GM12878 (cell line): ENCODE measurements around the gene CALHM3. TPM values are rescaled to one million over a fixed set of nuclear protein-coding genes. Genes with fewer than 3 reads are reported as not detected.
A peak's percentile ranks its signal among the peaks of the same experiment; 100 is the strongest.

Experiments
- ATAC-seq: fragments of 200-7000 bp; cut with Tn5 transposase; 3 replicates; pipeline ENCODE4 v1.9.1; 2020; ENCODE audit warnings: mild to moderate bottlenecking, moderate library complexity
- BruUV-seq: library from RNA; stranded (reverse); fragments of 400-500 nt; replicated peaks from 2 replicates; lab custom pipeline; 2021; lab: Mats Ljungman, UMichigan
- CTCF ChIA-PET: fragments of 300-600 bp; sonication (Branson Sonifier 250); formaldehyde crosslinking; extraction: SDS; loops from one replicate; lab custom pipeline; 2021; ENCODE audit warnings: inconsistent platforms; lab: Yijun Ruan, JAX
- POLR2A ChIA-PET: fragments of 350-600 bp; formaldehyde crosslinking; extraction: SDS; loops from one replicate; lab custom pipeline; 2021; ENCODE audit warnings: inconsistent platforms; lab: Charles Lee
- RAD21 ChIA-PET: fragments of 300-600 bp; sonication (Branson Sonifier 250); formaldehyde crosslinking; loops from one replicate; lab custom pipeline; 2023; ENCODE audit warnings: antibody characterized with exemption; ENCODE audit not compliant: unreplicated experiment; lab: Charles Lee
- SMC1A ChIA-PET: fragments of 300-600 bp; sonication (Branson Sonifier 250); formaldehyde crosslinking; loops from one replicate; lab custom pipeline; 2023; ENCODE audit not compliant: unreplicated experiment, uncharacterized antibody; lab: Charles Lee
- DNase-seq: peaks from one replicate; pipeline ENCODE4 v3.0.0-alpha.2; 2011; ENCODE audit warnings: low read depth, low spot score
- FAIRE-seq: peaks from 3 replicates; lab custom pipeline; 2011; peaks lifted over from hg19 to GRCh38; lab: Jason Lieb, UNC
- H2AFZ ChIP-seq: 2 replicates; pipeline ENCODE4 v1.6.0; 2011; ENCODE audit warnings: low read depth, low read length, control low read depth; ENCODE audit not compliant: control insufficient read depth
- H3K27ac ChIP-seq: 2 replicates; pipeline ENCODE4 v1.5.1; 2011; ENCODE audit warnings: control low read depth; ENCODE audit not compliant: control insufficient read depth, insufficient read depth
- H3K27me3 ChIP-seq, 2 experiments: replicated peaks in 1 of 2; 2 replicates each; pipeline versions ENCODE4 v1.6.0 to v1.6.1; 2011; ENCODE audit warnings: low read length in 1 of 2; ENCODE audit not compliant: control insufficient read depth in 2 of 2, insufficient read depth in 2 of 2
- H3K36me3 ChIP-seq, 2 experiments: 2 replicates each; pipeline ENCODE4 v1.5.1; 2011; ENCODE audit warnings: low read length in 1 of 2; ENCODE audit not compliant: control insufficient read depth in 2 of 2, insufficient read depth in 2 of 2
- H3K4me1 ChIP-seq: 2 replicates; pipeline ENCODE4 v1.6.1; 2011; ENCODE audit warnings: mild to moderate bottlenecking, low read length, moderate library complexity, mixed read lengths; ENCODE audit not compliant: control insufficient read depth, insufficient read depth
- H3K4me2 ChIP-seq: 2 replicates; pipeline ENCODE4 v1.6.0; 2011; ENCODE audit warnings: control low read depth; ENCODE audit not compliant: control insufficient read depth, insufficient read depth
- H3K4me3 ChIP-seq: fragments of 200-600 bp; sonication (generic); 2 replicates; pipeline ENCODE4 v1.5.1; 2016
- H3K79me2 ChIP-seq: 2 replicates; pipeline ENCODE4 v1.6.0; 2011; ENCODE audit warnings: low read length; ENCODE audit not compliant: control insufficient read depth, insufficient read depth
- H3K9ac ChIP-seq: 2 replicates; pipeline ENCODE4 v1.8.0; 2011; ENCODE audit warnings: low read length, control low read depth, mixed read lengths; ENCODE audit not compliant: control insufficient read depth, insufficient read depth
- H3K9me3 ChIP-seq: replicated peaks from 3 replicates; pipeline ENCODE4 v1.5.1; 2011; ENCODE audit warnings: mild to moderate bottlenecking, low read length; ENCODE audit not compliant: control insufficient read depth, insufficient read depth
- H4K20me1 ChIP-seq: 2 replicates; pipeline ENCODE4 v1.6.0; 2011; ENCODE audit not compliant: control insufficient read depth, insufficient read depth
- BCL3 ChIP-seq: IDR thresholded peaks from 2 replicates; pipeline ENCODE4 v1.6.1; 2011; ENCODE audit warnings: borderline replicate concordance, low read depth, mild to moderate bottlenecking, moderate library complexity, low read length; ENCODE audit not compliant: insufficient read depth, poor library complexity, severe bottlenecking
- CUX1 ChIP-seq: IDR thresholded peaks from 2 replicates; pipeline ENCODE4 v1.6.1; 2012; ENCODE audit warnings: improper control_type of control experiment, low read depth, low read length; ENCODE audit not compliant: insufficient replicate concordance
- E2F8 ChIP-seq: fragments of 450-650 bp; IDR thresholded peaks from 2 replicates; pipeline ENCODE4 v1.6.1; 2018; ENCODE audit warnings: mild to moderate bottlenecking, low read depth, moderate library complexity; ENCODE audit not compliant: partially characterized antibody
- GATAD2B ChIP-seq: fragments of 450-650 bp; conservative IDR thresholded peaks from 2 replicates; pipeline ENCODE4 v1.6.1; 2017; ENCODE audit warnings: low read depth, mild to moderate bottlenecking, moderate library complexity
- HDAC2 ChIP-seq: fragments of 200-600 bp; sonication (generic); IDR thresholded peaks from 2 replicates; pipeline ENCODE4 v1.6.1; 2017
- HDGF ChIP-seq: fragments of 450-650 bp; IDR thresholded peaks from 2 replicates; pipeline ENCODE4 v1.6.1; 2016; ENCODE audit warnings: antibody characterized with exemption
- MYB ChIP-seq: fragments of 150-350 bp; IDR thresholded peaks from 2 replicates; pipeline ENCODE4 v1.6.1; 2014; ENCODE audit warnings: mild to moderate bottlenecking, low read depth, low read length, borderline replicate concordance
- RAD51 ChIP-seq: fragments of 450-650 bp; IDR thresholded peaks from 2 replicates; pipeline ENCODE4 v1.6.1; 2016; ENCODE audit warnings: moderate library complexity, mild to moderate bottlenecking, inconsistent platforms
- SREBF1 ChIP-seq: IDR thresholded peaks from 2 replicates; pipeline ENCODE4 v1.6.1; 2012; ENCODE audit warnings: mild to moderate bottlenecking, low read length
- TCF3 ChIP-seq: IDR thresholded peaks from 2 replicates; pipeline ENCODE4 v1.6.1; 2012; ENCODE audit warnings: low read depth, mild to moderate bottlenecking, low read length, borderline replicate concordance; ENCODE audit not compliant: insufficient read depth
- ZNF217 ChIP-seq: fragments of 450-650 bp; IDR thresholded peaks from 2 replicates; pipeline ENCODE4 v1.6.1; 2017; ENCODE audit warnings: antibody characterized with exemption, mild to moderate bottlenecking
- ZNF24 ChIP-seq: fragments of 450-650 bp; IDR thresholded peaks from 2 replicates; pipeline ENCODE4 v1.6.1; 2017; ENCODE audit warnings: antibody characterized with exemption, mild to moderate bottlenecking
- WGBS: methylation state at CpG from one replicate; pipeline ENCODE4 v1.1.6; 2016; ENCODE audit warnings: low lambda C conversion rate; ENCODE audit not compliant: insufficient replicate concordance, insufficient coverage; ENCODE audit errors: missing lambda C conversion rate; 5-methylcytosine and 5-hydroxymethylcytosine counted together
- in situ Hi-C: fragments of 300-500 bp; cut with MboI; formaldehyde crosslinking; loops from 9 replicates; pipeline ENCODE4 v1.14.3; 2018; ENCODE audit warnings: mixed read lengths
- intact Hi-C: fragments of 100-400 bp; cut with micrococcal nuclease; formaldehyde crosslinking; loops from one replicate; pipeline ENCODE4 v1.14.2; 2022; ENCODE audit not compliant: unreplicated experiment
- polyA plus RNA-seq, 11 experiments: library from polyadenylated mRNA; depleted of rRNA in 4 of 11; unstranded in 6 of 11; stranded (reverse) in 5 of 11; fragments of >200 nt; fragmentation: Nextera tagmentation in 4 of 11; fragmentation: Illumina TruSeq in 1 of 11; extraction: Ambion mirVana in 4 of 11; extraction: Trizol in 1 of 11; gene quantifications; 1 replicate in 1 of 11; 2 replicates in 10 of 11; pipeline versions ENCODE4 v1.2.1 to v1.2.3, GENCODE V29; 2011 to 2016; ENCODE audit warnings: inconsistent platforms in 2 of 11, missing spikeins in 2 of 11, low read depth in 1 of 11
- total RNA-seq, 4 experiments: library from RNA; depleted of rRNA in 3 of 4; stranded (reverse); fragments of >200 nt in 3 of 4; fragmentation: Illumina TruSeq in 1 of 4; extraction: Trizol in 1 of 4; gene quantifications; 2 replicates each; pipeline versions ENCODE4 v1.2.1 to v1.2.3, GENCODE V29; 2013 to 2021
- TF ChIP-seq, protein P1 (sequence below): IDR thresholded peaks from 2 replicates; pipeline ENCODE4 v1.6.1; 2012; ENCODE audit warnings: low read depth, low read length, improper control_type of control experiment

Gene CALHM3
- total and polyA plus RNA-seq, 10 of the 15 experiments (the other 5 are each of a cell fraction or from before 2014, with no cell fraction given), result 0.03 to 0.42 (median 0.11) TPM; not detected in 5

DNA sequence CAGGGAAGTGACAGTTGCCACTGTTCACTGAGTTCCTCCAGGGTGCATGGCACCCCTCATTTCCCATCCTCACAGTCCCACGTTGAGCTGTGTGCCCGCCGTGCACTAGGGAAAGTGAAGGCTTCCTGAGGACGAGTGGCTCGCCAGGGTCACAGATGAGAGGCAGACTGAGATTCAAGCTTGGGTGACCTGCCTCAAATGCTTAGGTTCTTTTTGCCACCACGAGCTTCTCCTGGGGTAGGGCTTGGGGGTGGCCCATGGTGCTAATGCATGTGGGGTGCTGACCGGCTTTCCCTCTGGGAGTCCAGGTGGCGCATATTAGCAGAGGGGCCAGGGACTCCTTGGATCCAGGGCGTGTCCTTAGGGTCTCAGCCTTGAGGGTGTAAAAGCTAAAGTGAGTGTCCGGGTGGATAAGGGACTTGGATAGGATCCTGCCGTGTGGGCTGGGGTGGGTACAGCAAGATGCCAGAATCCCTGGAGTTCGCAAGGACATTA is 28.8 kb downstream of the CALHM3 start:
- peak overlapping the region; percentile 75; the same call in 1 of the 2 replicates for H3K9ac ChIP-seq
- BruUV-seq, result TSS peak; percentile 60

More for the DNA sequence above, 28.8 kb downstream of the CALHM3 start:
- H2AFZ ChIP-seq, result no peak overlapping the region
- peak overlapping the region; percentile 83 for H3K27ac ChIP-seq
- intact Hi-C loops (no loop called here), in situ Hi-C loops (no loop called here)
- H3K4me2 ChIP-seq, result peak overlapping the region; percentile 79
- DNase-seq (no peak), ATAC-seq (no peak), FAIRE-seq (no peak)
- POLR2A ChIA-PET, result interaction anchor here (0.6 to 9.5 kb wide), 5 partner anchors 9 to 397 kb away, joined by 4 to 144 read pairs (median 6); no protein-coding TSS in a partner anchor
- H3K4me3 ChIP-seq, result peak overlapping the region; percentile 98
- H3K4me1 ChIP-seq, result peaks cover 22% of the 10 kb centered on the region
- H3K27me3 ChIP-seq, result no peaks in the 10 kb centered on the region
- WGBS, result 75% methylated on average over 12 of the region's 12 CpGs
- no peaks in the 10 kb centered on the region; the same call in 1 of the 2 replicates for H4K20me1 ChIP-seq
- H3K36me3 ChIP-seq, result peaks cover 12 to 22% of the 10 kb centered on the region in 2 experiments
- no peaks in the 10 kb centered on the region for H3K9me3 ChIP-seq
- SMC1A ChIA-PET, result interaction anchor here (1.1 to 9.6 kb wide), 4 partner anchors 10 to 36 kb away, joined by 3 to 124 read pairs (median 3); no protein-coding TSS in a partner anchor
- CTCF ChIA-PET, result interaction anchor here (1.0 to 17.8 kb wide), 5 partner anchors 9 to 34 kb away, joined by 3 to 163 read pairs (median 41); partner anchors contain the start of genes CALHM1 and CALHM3
- RAD21 ChIA-PET, result interaction anchor here (1.0 to 7.1 kb wide), 6 partner anchors 17 to 40 kb away, joined by 3 to 73 read pairs (median 32); no protein-coding TSS in a partner anchor
- TF ChIP-seq, protein P1, sequence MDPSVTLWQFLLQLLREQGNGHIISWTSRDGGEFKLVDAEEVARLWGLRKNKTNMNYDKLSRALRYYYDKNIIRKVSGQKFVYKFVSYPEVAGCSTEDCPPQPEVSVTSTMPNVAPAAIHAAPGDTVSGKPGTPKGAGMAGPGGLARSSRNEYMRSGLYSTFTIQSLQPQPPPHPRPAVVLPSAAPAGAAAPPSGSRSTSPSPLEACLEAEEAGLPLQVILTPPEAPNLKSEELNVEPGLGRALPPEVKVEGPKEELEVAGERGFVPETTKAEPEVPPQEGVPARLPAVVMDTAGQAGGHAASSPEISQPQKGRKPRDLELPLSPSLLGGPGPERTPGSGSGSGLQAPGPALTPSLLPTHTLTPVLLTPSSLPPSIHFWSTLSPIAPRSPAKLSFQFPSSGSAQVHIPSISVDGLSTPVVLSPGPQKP, result no peak
- TF ChIP-seq HDGF (no peak), MYB (no peak), RAD51 (no peak), SREBF1 (no peak), HDAC2 (no peak), ZNF217 (no peak), TCF3 (no peak), GATAD2B (no peak), BCL3 (no peak), CUX1 (no peak), ZNF24 (no peak), E2F8 (no peak)
- peaks cover 30% of the 10 kb centered on the region for H3K79me2 ChIP-seq
